ENCODE data around the gene OR51A7.

The OR51A7 gene

GRCh38 chr11:4957396-4957795 is 53.8 kb downstream of the OR51A7 start:
- no peak for DNase-seq
